ENCODE results near the gene ZNF213. TPM values are rescaled to one million over a fixed set of nuclear protein-coding genes. Genes with fewer than 3 reads are reported as not detected.

The ZNF213 gene
- total RNA-seq, 2 experiments from 2014 or later: 1.6 to 2.2 TPM

DNA sequence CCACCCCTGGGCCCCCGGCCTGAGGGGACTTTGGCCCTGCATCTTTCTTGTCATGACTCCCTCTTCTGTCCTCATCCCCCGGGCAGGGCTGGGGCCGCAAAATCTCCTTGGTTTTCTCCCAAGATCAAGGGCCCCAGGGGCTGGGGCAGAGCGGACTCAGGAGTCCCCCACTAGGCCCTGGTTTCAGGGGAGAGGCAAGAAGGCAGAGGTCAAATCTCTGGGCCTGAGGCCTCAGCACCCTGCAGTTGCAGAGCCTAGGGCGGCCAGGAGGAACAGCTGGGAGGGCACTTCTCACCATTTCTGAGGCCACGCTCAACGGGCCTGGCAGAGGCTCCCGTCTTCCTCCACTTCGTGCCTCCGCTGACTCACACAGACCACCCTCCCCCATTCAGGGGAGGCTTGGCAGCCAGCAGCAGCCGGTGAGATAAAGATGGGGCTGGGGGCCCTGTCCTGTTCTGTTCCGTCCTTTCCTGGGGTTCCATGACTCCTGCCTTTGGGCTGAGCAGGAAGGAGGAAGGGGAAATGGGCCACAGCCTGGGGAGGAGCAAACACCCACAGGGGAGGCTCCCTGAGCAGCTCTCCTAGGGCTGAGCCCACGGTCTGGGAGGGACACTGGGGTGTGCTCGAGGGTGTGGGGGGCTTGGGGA, 48.1 kb upstream of the ZNF213 start:
- intact Hi-C loops (cut with DNase I, micrococcal nuclease): no loop called here
- DNase-seq: peak in 1 of 14 experiments; percentile 58

DNA sequence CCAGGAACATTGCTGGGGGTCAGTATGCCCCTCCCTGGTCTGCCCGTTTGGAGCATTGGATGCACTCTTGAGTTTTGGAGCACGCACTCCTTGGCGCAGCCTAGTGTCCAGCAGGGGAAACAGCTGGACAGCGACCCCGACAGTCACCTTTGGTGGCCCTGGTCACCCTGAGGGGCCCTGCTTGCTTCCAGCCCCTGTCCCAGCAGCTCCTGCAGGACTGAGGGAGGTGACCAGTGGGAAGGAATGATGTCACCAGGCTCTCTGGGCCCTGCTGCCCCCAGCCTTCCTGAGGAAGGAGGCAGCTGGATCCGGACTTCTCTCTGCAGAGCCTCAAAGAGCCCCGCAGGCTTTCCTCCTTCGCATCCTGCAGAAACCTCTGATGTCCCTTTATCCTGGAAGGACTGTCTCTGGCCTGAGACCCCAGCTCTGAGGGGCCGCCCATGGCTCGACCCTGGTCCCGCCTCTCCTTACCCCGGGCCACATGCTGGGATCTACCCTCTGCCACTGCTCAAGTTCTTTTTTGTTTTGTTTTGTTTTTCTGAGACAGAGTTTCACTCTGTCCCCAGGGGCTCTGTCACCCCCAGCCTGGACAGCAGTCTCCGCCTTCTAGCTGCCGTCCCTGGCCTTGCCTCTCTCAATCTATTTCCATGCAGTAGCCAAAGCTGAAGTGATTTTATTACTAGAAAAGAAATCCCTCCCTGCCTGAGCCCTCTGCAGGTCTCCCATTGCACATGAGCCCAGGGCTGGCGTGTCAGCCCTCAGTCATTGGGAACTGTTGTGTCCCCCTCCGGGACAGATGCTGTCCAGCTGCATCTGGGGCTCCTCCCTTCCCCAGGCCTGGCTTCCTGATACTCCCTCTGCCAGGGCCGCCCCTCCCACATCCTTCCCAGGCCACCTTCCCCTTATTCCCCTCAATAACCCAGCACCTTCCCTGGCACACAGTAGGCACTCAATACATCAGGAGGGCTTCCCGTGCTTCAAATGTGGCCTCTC, 47.3 kb upstream of the ZNF213 start:
- Histone ChIP-seq H3K4me3 (ENCODE audit: low read length) (peak overlapping the region; percentile 44), H3K9me3 (ENCODE audit: control insufficient read depth in 1 of 2, insufficient read depth in 1 of 2, low read length in 2 of 2) (no peaks in the 10 kb centered on the region), H3K27ac (ENCODE audit: low read depth in 1 of 2, low read length in 2 of 2) (peak overlapping the region; percentile 10 to 22), H3K27me3 (ENCODE audit: control insufficient read depth in 1 of 2, insufficient read depth in 2 of 2, low read length in 2 of 2) (no peaks in the 10 kb centered on the region), H3K4me1 (ENCODE audit: insufficient read depth, low read length) (peaks cover 63% of the 10 kb centered on the region), H3K36me3 (ENCODE audit: insufficient read depth, low read length) (no peaks in the 10 kb centered on the region)
- peak overlapping the region; percentile 48 for H3K27ac Mint-ChIP-seq
- no peaks in the 10 kb centered on the region for H3K9me3 Mint-ChIP-seq
- intact Hi-C loops (cut with DNase I, micrococcal nuclease): no loop called here
- H3K36me3 Mint-ChIP-seq (ENCODE audit: low read depth): no peaks in the 10 kb centered on the region
- POLR2A ChIA-PET: interaction anchor here (0.9 to 4.5 kb wide), 5 partner anchors 11 to 47 kb away, joined by 3 to 35 read pairs (median 3); partner anchors contain the start of genes IL32 and ZNF213
- no peaks in the 10 kb centered on the region for H3K27me3 Mint-ChIP-seq
- ATAC-seq (ENCODE audit: poor library complexity) (no peak), DNase-seq (no peak)
- CTCF ChIA-PET: interaction anchor here (1.0 to 2.5 kb wide), 3 partner anchors 9 to 42 kb away, joined by 3 to 10 read pairs (median 6); no protein-coding TSS in a partner anchor
- TF ChIP-seq, protein P1, sequence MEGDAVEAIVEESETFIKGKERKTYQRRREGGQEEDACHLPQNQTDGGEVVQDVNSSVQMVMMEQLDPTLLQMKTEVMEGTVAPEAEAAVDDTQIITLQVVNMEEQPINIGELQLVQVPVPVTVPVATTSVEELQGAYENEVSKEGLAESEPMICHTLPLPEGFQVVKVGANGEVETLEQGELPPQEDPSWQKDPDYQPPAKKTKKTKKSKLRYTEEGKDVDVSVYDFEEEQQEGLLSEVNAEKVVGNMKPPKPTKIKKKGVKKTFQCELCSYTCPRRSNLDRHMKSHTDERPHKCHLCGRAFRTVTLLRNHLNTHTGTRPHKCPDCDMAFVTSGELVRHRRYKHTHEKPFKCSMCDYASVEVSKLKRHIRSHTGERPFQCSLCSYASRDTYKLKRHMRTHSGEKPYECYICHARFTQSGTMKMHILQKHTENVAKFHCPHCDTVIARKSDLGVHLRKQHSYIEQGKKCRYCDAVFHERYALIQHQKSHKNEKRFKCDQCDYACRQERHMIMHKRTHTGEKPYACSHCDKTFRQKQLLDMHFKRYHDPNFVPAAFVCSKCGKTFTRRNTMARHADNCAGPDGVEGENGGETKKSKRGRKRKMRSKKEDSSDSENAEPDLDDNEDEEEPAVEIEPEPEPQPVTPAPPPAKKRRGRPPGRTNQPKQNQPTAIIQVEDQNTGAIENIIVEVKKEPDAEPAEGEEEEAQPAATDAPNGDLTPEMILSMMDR (IDR thresholded peaks at IDR 0.05): no peak
- H3K4me3 Mint-ChIP-seq: peak overlapping the region; percentile 42
- peaks cover 57% of the 10 kb centered on the region for H3K4me1 Mint-ChIP-seq (ENCODE audit: low read depth)

More for the DNA sequence above, 48.1 kb upstream of the ZNF213 start:
- H3K9me3 ChIP-seq (ENCODE audit: control insufficient read depth in 1 of 2, insufficient read depth in 1 of 2, low read length in 2 of 2): no peaks in the 10 kb centered on the region
- H3K4me3 ChIP-seq (ENCODE audit: low read length): peak overlapping the region; percentile 44
- H3K36me3 ChIP-seq (ENCODE audit: insufficient read depth, low read length): no peaks in the 10 kb centered on the region
- H3K4me1 ChIP-seq (ENCODE audit: insufficient read depth, low read length): peaks cover 63% of the 10 kb centered on the region
- no peaks in the 10 kb centered on the region for H3K9me3 Mint-ChIP-seq
- no peaks in the 10 kb centered on the region for H3K27me3 ChIP-seq (ENCODE audit: control insufficient read depth in 1 of 2, insufficient read depth in 2 of 2, low read length in 2 of 2)
- ATAC-seq (ENCODE audit: poor library complexity): peak; percentile 68
- ChIA-PET CTCF (interaction anchor here (1.0 to 2.5 kb wide), 2 partner anchors 10 to 28 kb away, joined by 3 to 10 read pairs; no protein-coding TSS in a partner anchor), POLR2A (interaction anchor here (0.9 to 4.5 kb wide), 4 partner anchors 10 to 48 kb away, joined by 3 to 35 read pairs (median 4); partner anchors contain the start of gene ZNF213)
- TF ChIP-seq, protein P1 (IDR thresholded peaks at IDR 0.05): no peak
- peak overlapping the region in 1 of 2 donors; percentile 22 for H3K27ac ChIP-seq (ENCODE audit: low read depth in 1 of 2, low read length in 2 of 2)
- no peaks in the 10 kb centered on the region for H3K36me3 Mint-ChIP-seq (ENCODE audit: low read depth)
- peaks cover 63% of the 10 kb centered on the region for H3K4me1 Mint-ChIP-seq (ENCODE audit: low read depth)
- H3K4me3 Mint-ChIP-seq: peak overlapping the region; percentile 42
- H3K27ac Mint-ChIP-seq: no peak overlapping the region
- H3K27me3 Mint-ChIP-seq: no peaks in the 10 kb centered on the region

DNA sequence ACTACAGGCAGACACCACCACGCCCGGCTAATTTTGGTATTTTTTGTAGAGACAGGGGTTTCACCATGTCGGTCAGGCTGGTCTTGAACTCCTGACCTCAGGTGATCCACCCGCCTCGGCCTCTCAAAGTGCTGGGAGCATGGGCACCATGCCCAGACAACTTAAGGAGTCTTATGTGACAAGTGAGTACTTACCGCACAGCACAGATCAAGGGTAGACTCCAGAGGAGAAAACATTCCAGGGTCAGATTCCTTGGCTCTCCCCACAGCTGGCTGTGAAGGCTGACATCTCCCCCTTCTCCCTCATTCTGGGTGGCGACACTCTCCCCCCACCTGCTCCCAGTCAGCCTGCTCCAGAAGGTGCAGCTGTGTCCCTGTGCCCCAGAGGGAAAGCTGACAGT, 46.4 kb upstream of the ZNF213 start:
- Histone ChIP-seq H3K4me3 (ENCODE audit: low read length) (no peak overlapping the region), H3K9me3 (ENCODE audit: control insufficient read depth in 1 of 2, insufficient read depth in 1 of 2, low read length in 2 of 2) (no peaks in the 10 kb centered on the region), H3K27ac (ENCODE audit: low read depth in 1 of 2, low read length in 2 of 2) (no peak overlapping the region), H3K36me3 (ENCODE audit: insufficient read depth, low read length) (no peaks in the 10 kb centered on the region), H3K4me1 (ENCODE audit: insufficient read depth, low read length) (peaks cover 65% of the 10 kb centered on the region), H3K27me3 (ENCODE audit: control insufficient read depth in 1 of 2, insufficient read depth in 2 of 2, low read length in 2 of 2) (no peaks in the 10 kb centered on the region)
- TF ChIP-seq, protein P1 (IDR thresholded peaks at IDR 0.05): no peak
- intact Hi-C loops (cut with DNase I, micrococcal nuclease): no loop called here
- H3K9me3 Mint-ChIP-seq: no peaks in the 10 kb centered on the region
- no peak for ATAC-seq (ENCODE audit: poor library complexity)
- no peak for DNase-seq
- H3K27me3 Mint-ChIP-seq: no peaks in the 10 kb centered on the region
- H3K4me3 Mint-ChIP-seq: no peak overlapping the region
- peaks cover 52% of the 10 kb centered on the region for H3K4me1 Mint-ChIP-seq (ENCODE audit: low read depth)
- no peaks in the 10 kb centered on the region for H3K36me3 Mint-ChIP-seq (ENCODE audit: low read depth)
- ChIA-PET CTCF (no interaction called here), POLR2A (interaction anchor here (1.1 to 4.5 kb wide), 3 partner anchors 12 to 23 kb away, joined by 3 to 35 read pairs (median 3); partner anchors contain the start of gene IL32)
- peak overlapping the region; percentile 48 for H3K27ac Mint-ChIP-seq
